Ovary (tissue), 3 donors: ENCODE results near the gene PADI4.

Source experiments
- CTCF ChIP-seq, 3 donors: fragments of 450-650 bp in 2 of 3; fragments of 200-600 bp in 1 of 3; IDR thresholded peaks; one replicate each; pipeline versions ENCODE4 v1.5.1 to v1.8.0; 2016 to 2022; ENCODE audit warnings: antibody characterized with exemption in 3 of 3, mild to moderate bottlenecking in 1 of 3
- POLR2A ChIP-seq: fragments of 450-650 bp; IDR thresholded peaks from one replicate; pipeline ENCODE4 v1.6.1; 2017; ENCODE audit warnings: antibody characterized with exemption, mild to moderate bottlenecking, moderate library complexity
- donor health status: DM: no; HTN: no; CAD: no.

DNA sequence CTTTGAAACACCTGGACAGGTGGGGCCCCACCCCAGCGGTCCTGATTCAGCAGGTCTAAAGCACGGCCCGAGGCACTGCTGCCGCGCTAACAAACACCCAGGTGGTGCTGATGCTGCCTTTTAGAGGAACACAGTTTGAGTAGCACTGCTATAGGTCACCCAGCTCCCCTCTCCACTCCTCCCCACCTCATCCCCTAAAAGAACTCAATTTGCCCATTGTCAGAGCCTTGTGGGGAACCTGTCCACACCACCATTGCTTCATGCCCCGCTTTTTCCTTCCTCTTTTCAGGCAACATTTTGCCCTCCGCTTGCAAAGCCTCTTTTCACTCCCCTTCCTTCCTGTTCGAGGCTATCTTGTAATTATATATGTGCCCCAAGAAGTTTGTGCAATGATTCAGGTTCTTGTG, 26.2 kb upstream of the PADI4 start:
- no peak for TF ChIP-seq POLR2A
- TF ChIP-seq CTCF (IDR thresholded peaks at IDR 0.05), result no peak
